Choroid plexus epithelial cell (primary cell): ENCODE results near the gene POT1.

Experiments used
- DNase-seq: peaks from one replicate; pipeline ENCODE4 v3.0.0-alpha.2; 2010; ENCODE audit warnings: low read depth
- H3K4me3 ChIP-seq: 2 replicates; pipeline ENCODE4 v1.5.1; 2011; ENCODE audit warnings: low read depth, mild to moderate bottlenecking, control low read depth, low read length, moderate library complexity
- CTCF ChIP-seq: conservative IDR thresholded peaks from 2 replicates; pipeline ENCODE4 v1.5.1; 2011; ENCODE audit warnings: low read depth, mild to moderate bottlenecking, control low read depth, inconsistent platforms, low read length, moderate library complexity

The POT1 gene

GRCh38 chr7:124930173-124930623 lies 573 bp upstream of the POT1 start:
- no peak for DNase-seq
- H3K4me3 ChIP-seq = peak overlapping the region; percentile 80
- TF ChIP-seq CTCF = no peak

- no peak overlapping the region for H3K4me3 ChIP-seq
- DNase-seq = no peak
- TF ChIP-seq CTCF = no peak
Measured at GRCh38 chr7:124924906-124925305, 4.7 kb downstream of the POT1 start.

- no peak for DNase-seq
- TF ChIP-seq CTCF = no peak
- no peak overlapping the region for H3K4me3 ChIP-seq
Measured at GRCh38 chr7:124922200-124922599, 7.4 kb downstream of the POT1 start.

GRCh38 chr7:124919841-124920240 lies 9.8 kb downstream of the POT1 start:
- DNase-seq = no peak
- no peak overlapping the region for H3K4me3 ChIP-seq
- TF ChIP-seq CTCF = no peak

- no peak for TF ChIP-seq CTCF
- DNase-seq = no peak
- no peak overlapping the region for H3K4me3 ChIP-seq
Measured at GRCh38 chr7:124918662-124919061, 11.0 kb downstream of the POT1 start.

- TF ChIP-seq CTCF = no peak
- H3K4me3 ChIP-seq = no peak overlapping the region
- no peak for DNase-seq
Measured at GRCh38 chr7:124915242-124915641, 14.4 kb downstream of the POT1 start.

- DNase-seq = no peak
- no peak overlapping the region for H3K4me3 ChIP-seq
- TF ChIP-seq CTCF = no peak
Measured at GRCh38 chr7:124914298-124914697, 15.3 kb downstream of the POT1 start.
